Smooth muscle cell (in vitro differentiated cells): ENCODE measurements around the gene WDCP. TPM values are rescaled to one million over a fixed set of nuclear protein-coding genes. Genes with fewer than 3 reads are reported as not detected.

Source experiments
- DNase-seq: peaks from one replicate; lab custom pipeline; 2025; ENCODE audit not compliant: unreplicated experiment; lab: John Stamatoyannopoulos, UW
- H2AFZ ChIP-seq: fragments of 200-600 bp; sonication (generic); 2 replicates; pipeline ENCODE4 v1.6.0; 2016; ENCODE audit warnings: antibody characterized with exemption, low read depth, mild to moderate bottlenecking
- H3F3A ChIP-seq: fragments of 200-600 bp; sonication (generic); 2 replicates; pipeline ENCODE4 v1.6.0; 2017; ENCODE audit warnings: antibody characterized with exemption, low read depth
- H3K27ac ChIP-seq: fragments of 200-600 bp; sonication (generic); 2 replicates; pipeline ENCODE4 v1.5.1; 2016; ENCODE audit warnings: low read depth, mild to moderate bottlenecking
- H3K27me3 ChIP-seq: fragments of 200-600 bp; sonication (generic); 2 replicates; pipeline ENCODE4 v1.6.1; 2016; ENCODE audit warnings: low read depth, mild to moderate bottlenecking
- H3K36me3 ChIP-seq: fragments of 200-600 bp; sonication (generic); 2 replicates; pipeline ENCODE4 v1.5.1; 2016; ENCODE audit warnings: low read depth
- H3K4me1 ChIP-seq: fragments of 200-600 bp; sonication (generic); 2 replicates; pipeline ENCODE4 v1.5.1; 2016; ENCODE audit warnings: low read depth
- H3K4me2 ChIP-seq: fragments of 200-600 bp; sonication (generic); 2 replicates; pipeline ENCODE4 v1.6.0; 2016; ENCODE audit warnings: mild to moderate bottlenecking
- H3K4me3 ChIP-seq: fragments of 200-600 bp; sonication (generic); 2 replicates; pipeline ENCODE4 v1.5.1; 2016; ENCODE audit warnings: mild to moderate bottlenecking
- H3K79me2 ChIP-seq: fragments of 200-600 bp; sonication (generic); 2 replicates; pipeline ENCODE4 v1.6.0; 2016; ENCODE audit warnings: low read depth, mild to moderate bottlenecking
- H3K9ac ChIP-seq: fragments of 200-600 bp; sonication (generic); 2 replicates; pipeline ENCODE4 v1.6.0; 2016; ENCODE audit warnings: low read depth
- H3K9me3 ChIP-seq: fragments of 200-600 bp; sonication (generic); replicated peaks from 2 replicates; pipeline ENCODE4 v1.5.1; 2016; ENCODE audit warnings: low read depth
- H4K20me1 ChIP-seq: fragments of 200-600 bp; sonication (generic); 2 replicates; pipeline ENCODE4 v1.6.0; 2016; ENCODE audit warnings: low read depth
- CTCF ChIP-seq: fragments of 200-600 bp; sonication (generic); IDR thresholded peaks from 2 replicates; pipeline ENCODE4 v1.5.1; 2017; ENCODE audit warnings: borderline replicate concordance, mild to moderate bottlenecking, antibody characterized with exemption; ENCODE audit not compliant: insufficient read depth, poor library complexity, severe bottlenecking
- WGBS: methylation state at CpG from one replicate; pipeline ENCODE4 v1.1.7; 2016; ENCODE audit warnings: low lambda C conversion rate; 5-methylcytosine and 5-hydroxymethylcytosine counted together
- polyA plus RNA-seq: library from polyadenylated mRNA; unstranded; fragments of >200 nt; fragmentation: Nextera tagmentation; extraction: Ambion mirVana; gene quantifications from 2 replicates; pipeline ENCODE4 v1.2.1, GENCODE V29; 2016
- total RNA-seq: library from RNA; depleted of rRNA; stranded (reverse); fragments of >200 nt; gene quantifications from 2 replicates; pipeline ENCODE4 v1.2.3, GENCODE V29; 2014

The WDCP gene
- total and polyA plus RNA-seq, 2 experiments from 2014 or later: 3.1 to 7.7 TPM

GRCh38 chr2:24040511-24040910 is 6.7 kb downstream of the WDCP start:
- Histone ChIP-seq H3K4me3 (no peak overlapping the region), H3K9ac (no peak overlapping the region), H4K20me1 (no peaks in the 10 kb centered on the region), H3K4me2 (no peak overlapping the region), H2AFZ (no peak overlapping the region), H3K4me1 (no peaks in the 10 kb centered on the region), H3K9me3 (no peaks in the 10 kb centered on the region), H3F3A (no peaks in the 10 kb centered on the region), H3K27me3 (no peaks in the 10 kb centered on the region), H3K27ac (no peak overlapping the region), H3K36me3 (peaks cover 7% of the 10 kb centered on the region), H3K79me2 (peaks cover 19% of the 10 kb centered on the region)
- 91% methylated on average over 4 of the region's 4 CpGs for WGBS
- no peak for DNase-seq
- no peak for TF ChIP-seq CTCF

DNA sequence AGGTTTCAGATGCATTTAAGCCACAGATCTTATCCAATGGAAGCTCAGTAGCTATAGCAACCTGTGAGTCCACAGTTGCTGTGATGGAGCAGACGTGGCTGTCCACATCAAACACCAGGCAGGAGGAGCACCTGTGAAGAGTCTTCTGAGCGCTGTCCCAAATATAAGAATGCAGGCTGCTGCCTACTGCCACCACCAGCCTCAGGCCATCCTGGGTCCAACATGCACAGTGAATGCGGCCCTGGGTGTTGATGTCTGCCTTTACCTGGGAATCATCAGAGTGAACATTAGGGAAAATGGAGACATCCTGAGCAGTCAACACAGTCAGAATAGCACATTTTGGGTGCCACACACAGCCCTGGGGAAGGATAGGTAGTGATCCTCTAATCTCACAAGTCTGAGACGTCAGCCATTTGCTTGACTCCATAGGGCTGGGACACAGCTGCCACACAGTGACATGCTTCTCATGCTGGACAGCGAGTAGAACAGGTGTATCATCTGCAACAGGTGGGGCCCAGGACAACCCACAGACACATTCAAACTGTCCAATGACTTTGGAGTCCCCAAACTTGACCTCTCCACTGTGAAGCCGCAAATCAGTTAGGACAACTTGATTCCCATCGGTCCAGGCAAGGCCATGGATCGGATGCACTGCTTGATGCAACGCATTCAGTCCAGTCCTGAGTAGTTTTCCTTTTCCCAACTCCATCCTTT is 8.2 kb downstream of the WDCP start:
- Histone ChIP-seq H3K9ac (no peak overlapping the region), H3K27me3 (no peaks in the 10 kb centered on the region), H3K79me2 (peaks cover 13% of the 10 kb centered on the region), H2AFZ (no peak overlapping the region), H3K27ac (no peak overlapping the region), H3K4me1 (no peaks in the 10 kb centered on the region), H3K9me3 (no peaks in the 10 kb centered on the region), H3F3A (no peaks in the 10 kb centered on the region), H3K36me3 (peaks cover 7% of the 10 kb centered on the region), H3K4me3 (no peak overlapping the region), H4K20me1 (no peaks in the 10 kb centered on the region), H3K4me2 (no peak overlapping the region)
- no peak for TF ChIP-seq CTCF
- DNase-seq: no peak
- WGBS: 99% methylated on average over 9 of the region's 9 CpGs

DNA sequence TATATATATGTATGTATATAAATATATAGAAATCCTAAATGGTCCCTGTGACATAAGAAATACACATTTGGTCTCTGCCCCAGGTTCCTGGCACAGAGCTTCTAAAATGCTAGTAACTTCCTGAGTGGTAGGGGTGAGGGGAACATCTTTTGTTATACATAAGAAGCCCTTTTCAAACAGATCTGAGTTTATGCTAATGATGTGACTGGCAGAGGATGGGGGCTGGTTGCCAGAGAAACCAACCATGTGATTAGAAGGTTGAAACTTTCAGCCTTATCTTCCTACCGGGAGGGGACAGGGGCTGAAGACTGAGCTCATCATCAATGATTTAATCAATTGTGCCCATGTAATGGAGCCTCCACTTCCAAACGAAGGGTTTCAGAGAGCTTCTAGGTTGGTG is 21.0 kb downstream of the WDCP start:
- H3K79me2 ChIP-seq: no peaks in the 10 kb centered on the region
- 42% methylated on average over 2 of the region's 2 CpGs for WGBS

More for the DNA sequence above, 21.0 kb downstream of the WDCP start:
- no peak overlapping the region for H3K27ac ChIP-seq
- no peak for DNase-seq
- no peak overlapping the region for H3K4me3 ChIP-seq
- no peak overlapping the region for H3K4me2 ChIP-seq
- no peaks in the 10 kb centered on the region for H3F3A ChIP-seq
- H2AFZ ChIP-seq: no peak overlapping the region
- TF ChIP-seq CTCF: no peak
- H3K9ac ChIP-seq: no peak overlapping the region
- H3K27me3 ChIP-seq: no peaks in the 10 kb centered on the region
- H3K9me3 ChIP-seq: no peaks in the 10 kb centered on the region
- H4K20me1 ChIP-seq: no peaks in the 10 kb centered on the region
- H3K36me3 ChIP-seq: no peaks in the 10 kb centered on the region
- H3K4me1 ChIP-seq: peaks cover 5% of the 10 kb centered on the region
